Mucosa of descending colon (tissue), 3 donors: Measurements from ENCODE around the gene NRM. TPM values are rescaled to one million over a fixed set of nuclear protein-coding genes. Genes with fewer than 3 reads are reported as not detected.

Source experiments
- ATAC-seq: fragments of 200-7000 bp; cut with Tn5 transposase; one replicate; pipeline ENCODE4 v1.9.1; 2020; ENCODE audit warnings: mild to moderate bottlenecking, moderate library complexity
- DNase-seq, 3 donors: peaks; one replicate each; pipeline ENCODE4 v3.0.0-alpha.2; 2020
- H3K36me3 ChIP-seq: fragments of 200-600 bp; one replicate; pipeline ENCODE4 v1.8.0; 2021; ENCODE audit warnings: low read depth, mild to moderate bottlenecking
- H3K4me1 ChIP-seq: fragments of 200-600 bp; one replicate; pipeline ENCODE4 v1.8.0; 2021; ENCODE audit warnings: low read depth, mild to moderate bottlenecking
- H3K4me3 ChIP-seq: fragments of 200-600 bp; one replicate; pipeline ENCODE4 v1.8.0; 2021; ENCODE audit warnings: mild to moderate bottlenecking
- H3K9me3 ChIP-seq: fragments of 200-600 bp; one replicate; pipeline ENCODE4 v1.8.0; 2021; ENCODE audit warnings: mild to moderate bottlenecking
- intact Hi-C, 2 donors: fragments of 100-400 bp; cut with DNase I in 1 of 2; cut with micrococcal nuclease in 1 of 2; formaldehyde crosslinking; loops; one replicate each; pipeline versions ENCODE4 v1.11.0 to v1.11.1; 2022; cut with DNase I, micrococcal nuclease
- total RNA-seq, 3 donors: library from RNA; stranded (reverse); fragmentation: NEBNext Ultra II Directional in 2 of 3; extraction: Animal tissue kit (Norgen Biotek cat#: 25700) in 2 of 3; gene quantifications; one replicate each; pipeline versions ENCODE4 v1.2.1 to v1.2.4, GENCODE V29; 2021 to 2023
- TF ChIP-seq, protein P1 (sequence below): fragments of 200-600 bp; IDR thresholded peaks from one replicate; pipeline ENCODE4 v1.8.0; 2022; ENCODE audit warnings: antibody characterized with exemption, mild to moderate bottlenecking
- donor health status: DM: no; HTN: no; CAD: no; lungs with moderate emphysema.
- donor health status: DM: no; HTN: no; CAD: no.
- donor health status: DM: no; HTN: yes; CAD: no.

Gene NRM
- total RNA-seq, 3 donors from 2014 or later: 4.3 to 10.2 (median 6.1) TPM

DNA sequence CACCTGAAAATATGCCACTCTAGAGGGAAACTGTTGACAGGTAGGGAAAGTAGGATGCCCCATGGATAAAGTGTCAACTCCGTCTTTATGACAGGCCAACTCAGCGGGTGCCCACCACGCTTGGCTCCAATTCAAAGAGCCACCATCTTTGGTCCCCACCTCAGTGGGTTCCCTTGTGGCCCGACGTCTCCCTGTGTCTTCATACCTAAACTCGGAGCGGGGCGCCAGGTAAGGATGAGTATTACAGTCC, 26.0 kb upstream of the NRM start:
- H3K4me1 ChIP-seq: peaks cover 23% of the 10 kb centered on the region
- no peaks in the 10 kb centered on the region for H3K9me3 ChIP-seq
- TF ChIP-seq, protein P1, sequence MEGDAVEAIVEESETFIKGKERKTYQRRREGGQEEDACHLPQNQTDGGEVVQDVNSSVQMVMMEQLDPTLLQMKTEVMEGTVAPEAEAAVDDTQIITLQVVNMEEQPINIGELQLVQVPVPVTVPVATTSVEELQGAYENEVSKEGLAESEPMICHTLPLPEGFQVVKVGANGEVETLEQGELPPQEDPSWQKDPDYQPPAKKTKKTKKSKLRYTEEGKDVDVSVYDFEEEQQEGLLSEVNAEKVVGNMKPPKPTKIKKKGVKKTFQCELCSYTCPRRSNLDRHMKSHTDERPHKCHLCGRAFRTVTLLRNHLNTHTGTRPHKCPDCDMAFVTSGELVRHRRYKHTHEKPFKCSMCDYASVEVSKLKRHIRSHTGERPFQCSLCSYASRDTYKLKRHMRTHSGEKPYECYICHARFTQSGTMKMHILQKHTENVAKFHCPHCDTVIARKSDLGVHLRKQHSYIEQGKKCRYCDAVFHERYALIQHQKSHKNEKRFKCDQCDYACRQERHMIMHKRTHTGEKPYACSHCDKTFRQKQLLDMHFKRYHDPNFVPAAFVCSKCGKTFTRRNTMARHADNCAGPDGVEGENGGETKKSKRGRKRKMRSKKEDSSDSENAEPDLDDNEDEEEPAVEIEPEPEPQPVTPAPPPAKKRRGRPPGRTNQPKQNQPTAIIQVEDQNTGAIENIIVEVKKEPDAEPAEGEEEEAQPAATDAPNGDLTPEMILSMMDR: no peak
- ATAC-seq (no peak), DNase-seq (no peak)
- intact Hi-C loops: no loop called here
- H3K4me3 ChIP-seq: peak overlapping the region; percentile 25
- H3K36me3 ChIP-seq: no peaks in the 10 kb centered on the region

DNA sequence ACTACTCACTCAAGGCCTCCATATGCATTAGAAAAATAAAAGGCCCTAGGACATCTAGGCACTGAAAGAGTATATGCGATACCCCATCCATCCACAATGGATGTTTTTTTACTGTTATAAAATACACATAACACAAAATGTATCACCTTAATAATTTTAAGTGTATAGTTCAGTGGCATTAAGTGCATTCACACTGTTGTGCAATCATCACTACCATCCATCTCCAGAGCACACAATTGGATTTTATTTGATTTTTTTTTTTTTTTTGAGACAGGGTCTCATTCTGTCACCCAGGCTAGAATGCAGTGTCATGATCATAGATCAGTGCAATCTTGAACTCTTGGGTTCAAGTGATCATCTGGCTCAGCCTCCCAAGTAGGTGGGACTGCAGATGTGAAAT, 23.5 kb upstream of the NRM start:
- H3K9me3 ChIP-seq: no peaks in the 10 kb centered on the region
- H3K4me3 ChIP-seq: no peak overlapping the region
- TF ChIP-seq, protein P1: no peak
- no peaks in the 10 kb centered on the region for H3K36me3 ChIP-seq
- intact Hi-C loops: no loop called here
- ATAC-seq (no peak), DNase-seq (no peak)
- peaks cover 18% of the 10 kb centered on the region for H3K4me1 ChIP-seq

DNA sequence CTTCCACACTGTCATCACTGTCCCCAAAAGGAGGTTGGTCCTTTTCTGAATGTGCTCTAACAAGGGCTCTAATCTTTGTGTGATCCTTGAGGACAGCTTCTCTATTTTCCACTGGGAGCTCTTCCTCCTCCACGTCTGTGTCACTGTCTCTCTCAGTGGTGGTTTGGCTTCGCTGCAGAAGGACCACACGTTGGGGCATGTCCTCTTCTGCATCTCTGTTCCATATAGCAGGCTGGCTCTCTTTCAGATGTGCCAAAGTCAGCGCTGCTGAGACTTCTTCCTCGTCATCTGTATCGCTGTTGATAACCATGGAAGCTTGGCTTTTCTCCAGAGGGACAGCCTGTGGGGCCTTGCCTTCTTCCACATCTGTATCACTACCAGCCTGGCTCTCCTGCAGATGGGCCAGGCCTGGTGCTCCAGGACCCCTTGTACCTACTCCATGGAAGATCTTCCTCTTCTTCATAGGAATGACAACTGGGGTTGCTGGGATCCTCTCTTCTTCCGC, 21.7 kb upstream of the NRM start:
- TF ChIP-seq, protein P1: no peak

DNA sequence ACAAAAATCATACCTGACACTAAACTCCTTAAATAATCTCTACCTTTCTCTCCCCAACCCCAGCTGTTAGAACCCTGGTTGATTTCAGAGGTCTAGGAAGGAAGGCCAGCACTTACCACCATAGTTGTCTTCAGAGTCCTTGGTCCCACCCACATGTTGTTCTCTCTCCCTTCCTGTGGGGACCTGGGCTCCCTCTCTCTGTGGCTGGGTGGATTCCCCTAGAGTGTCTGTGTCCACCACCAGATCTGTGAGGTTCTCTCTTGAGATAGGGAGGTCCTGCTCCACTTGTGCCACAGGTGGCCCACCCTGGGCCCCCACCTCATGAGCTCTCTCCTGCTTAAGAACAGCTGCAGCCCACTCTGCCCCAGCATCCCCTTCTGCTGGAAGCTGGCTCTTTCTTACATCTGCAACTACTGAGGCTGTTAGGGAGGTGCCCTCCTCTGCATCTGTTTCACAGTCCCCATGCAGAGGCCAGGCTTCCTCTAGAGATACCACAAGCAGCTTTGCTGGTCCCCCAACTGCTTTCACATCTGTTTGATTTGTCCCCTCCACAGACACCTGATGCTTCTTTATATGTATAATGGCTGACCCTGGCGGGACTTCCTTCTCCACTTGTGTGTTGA, 21.1 kb upstream of the NRM start:
- Histone ChIP-seq H3K36me3 (no peaks in the 10 kb centered on the region), H3K9me3 (no peaks in the 10 kb centered on the region), H3K4me3 (no peak overlapping the region), H3K4me1 (peaks cover 4% of the 10 kb centered on the region)
- TF ChIP-seq, protein P1: no peak
- no peak for ATAC-seq
- DNase-seq: peak in 1 of 3 donors; percentile 12
- intact Hi-C loops: no loop called here

More for the DNA sequence above, 21.7 kb upstream of the NRM start:
- H3K36me3 ChIP-seq: no peaks in the 10 kb centered on the region
- no peak overlapping the region for H3K4me3 ChIP-seq
- peaks cover 4% of the 10 kb centered on the region for H3K4me1 ChIP-seq
- intact Hi-C loops: no loop called here
- ATAC-seq: no peak
- DNase-seq: no peak
- H3K9me3 ChIP-seq: no peaks in the 10 kb centered on the region

DNA sequence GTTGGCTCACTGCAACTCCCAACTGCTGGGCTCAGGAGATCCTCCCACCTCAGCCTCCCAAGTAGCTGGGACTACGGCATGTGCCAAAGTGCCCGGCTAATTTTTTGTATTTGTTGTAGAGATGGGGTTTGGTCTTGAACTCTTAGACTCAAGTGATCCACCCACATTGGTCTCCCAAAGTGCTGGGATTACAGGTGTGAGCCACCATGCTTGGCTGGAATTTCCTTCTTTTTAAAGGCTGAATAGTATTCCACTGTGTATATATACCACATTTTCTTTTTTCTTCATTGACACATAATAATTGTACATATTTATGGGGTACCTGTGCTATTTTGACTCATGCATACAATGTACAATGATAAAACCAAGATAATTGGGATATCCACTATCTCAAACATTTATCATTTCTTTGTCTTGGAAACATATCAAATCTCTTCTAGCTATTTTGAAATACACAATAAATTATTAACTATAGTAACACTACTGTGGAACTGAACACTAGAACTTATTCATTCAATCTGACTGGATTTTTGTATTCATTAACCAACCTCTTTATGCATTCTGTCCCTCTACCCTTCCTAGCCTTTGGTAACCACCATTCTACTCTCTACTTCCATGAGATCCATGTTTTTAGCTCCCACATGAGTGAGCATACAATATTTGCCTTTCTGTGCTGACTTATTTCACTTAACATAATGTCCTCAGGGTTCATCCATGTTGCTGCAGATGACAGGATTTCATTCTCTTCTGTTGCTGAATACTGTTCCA, 18.5 kb upstream of the NRM start:
- H3K4me1 ChIP-seq: no peaks in the 10 kb centered on the region
- intact Hi-C loops: no loop called here
- no peaks in the 10 kb centered on the region for H3K9me3 ChIP-seq
- ATAC-seq: no peak
- no peaks in the 10 kb centered on the region for H3K36me3 ChIP-seq
- DNase-seq: peak in 1 of 3 donors; percentile 2
- no peak overlapping the region for H3K4me3 ChIP-seq
- TF ChIP-seq, protein P1: no peak
